Endodermal cell (in vitro differentiated cells): ENCODE measurements around the gene IL1RAP. TPM values are rescaled to one million over a fixed set of nuclear protein-coding genes. Genes with fewer than 3 reads are reported as not detected.
A peak's percentile ranks its signal among the peaks of the same experiment; 100 is the strongest.

ENCODE experiments used
- DNase-seq: peaks from one replicate; pipeline ENCODE4 v3.0.0-alpha.2; 2017
- H3K27ac ChIP-seq: 2 replicates; pipeline ENCODE4 v1.5.1; 2013; ENCODE audit warnings: mild to moderate bottlenecking, low read depth, low read length, moderate library complexity
- H3K27me3 ChIP-seq: 2 replicates; pipeline ENCODE4 v1.6.1; 2013; ENCODE audit warnings: mild to moderate bottlenecking, low read length, moderate library complexity; ENCODE audit not compliant: insufficient read depth, control insufficient read depth, poor library complexity, severe bottlenecking
- H3K36me3 ChIP-seq: 2 replicates; pipeline ENCODE4 v1.7.0; 2013; ENCODE audit warnings: mild to moderate bottlenecking, low read length, moderate library complexity; ENCODE audit not compliant: control insufficient read depth, insufficient read depth
- H3K4me1 ChIP-seq: one replicate; pipeline ENCODE4 v1.7.0; 2013; ENCODE audit warnings: low read length; ENCODE audit not compliant: control insufficient read depth, insufficient read depth
- H3K4me3 ChIP-seq: 2 replicates; pipeline ENCODE4 v1.5.1; 2013; ENCODE audit warnings: mild to moderate bottlenecking, low read length, moderate library complexity
- H3K9ac ChIP-seq: 2 replicates; pipeline ENCODE4 v1.6.1; 2013; ENCODE audit warnings: mild to moderate bottlenecking, low read length, moderate library complexity; ENCODE audit not compliant: poor library complexity, severe bottlenecking; ENCODE audit errors: extremely low read depth
- H3K9me3 ChIP-seq: 2 replicates; pipeline ENCODE4 v1.6.1; 2013; ENCODE audit warnings: mild to moderate bottlenecking, low read length, moderate library complexity; ENCODE audit not compliant: control insufficient read depth
- H3K27ac Mint-ChIP-seq: 2 replicates; pipeline ENCODE4 v1.8.0; 2020; ENCODE audit warnings: mixed read lengths
- H3K27me3 Mint-ChIP-seq: 2 replicates; pipeline ENCODE4 v1.8.0; 2021; ENCODE audit warnings: mild to moderate bottlenecking, mixed read lengths; ENCODE audit not compliant: insufficient read depth
- H3K36me3 Mint-ChIP-seq: 2 replicates; pipeline ENCODE4 v1.8.0; 2020; ENCODE audit warnings: low read depth, mixed read lengths
- H3K4me1 Mint-ChIP-seq: 2 replicates; pipeline ENCODE4 v1.8.0; 2020; ENCODE audit warnings: mixed read lengths
- H3K4me3 Mint-ChIP-seq: 2 replicates; pipeline ENCODE4 v1.8.0; 2020; ENCODE audit warnings: mild to moderate bottlenecking, moderate library complexity, mixed read lengths
- H3K9me3 Mint-ChIP-seq: 2 replicates; pipeline ENCODE4 v1.8.0; 2020; ENCODE audit warnings: mild to moderate bottlenecking, mixed read lengths
- CTCF ChIP-seq: fragments of 200-600 bp; sonication (generic); conservative IDR thresholded peaks from 2 replicates; pipeline ENCODE4 v1.5.0; 2021; ENCODE audit warnings: antibody characterized with exemption, mild to moderate bottlenecking
- WGBS, 2 experiments: methylation state at CpG; one replicate each; pipeline versions ENCODE4 v1.1.5 to v1.1.7; 2013; ENCODE audit warnings: missing lambda C conversion rate in 2 of 2, mixed read lengths in 1 of 2; ENCODE audit not compliant: insufficient coverage in 1 of 2, insufficient read length in 1 of 2; 5-methylcytosine and 5-hydroxymethylcytosine counted together
- total RNA-seq, 2 donors: library from RNA; stranded (reverse); fragmentation: NEBNext Ultra II Directional in 1 of 2; extraction: Animal tissue kit (Norgen Biotek cat#: 25700) in 1 of 2; gene quantifications; 2 replicates in 1 of 2; 3 replicates in 1 of 2; pipeline ENCODE4 v1.2.1, GENCODE V29; 2021

The IL1RAP gene
- total RNA-seq, 2 donors from 2014 or later, result 2.6 to 6.0 TPM

GRCh38 chr3:190560013-190560895, 46.4 kb downstream of the IL1RAP start:
- Histone ChIP-seq H3K4me3 (no peak overlapping the region), H3K27ac (no peak overlapping the region), H3K9ac (no peak overlapping the region), H3K36me3 (no peaks in the 10 kb centered on the region), H3K27me3 (no peaks in the 10 kb centered on the region), H3K9me3 (peaks cover 4% of the 10 kb centered on the region), H3K4me1 (no peaks in the 10 kb centered on the region)
- Mint-ChIP-seq H3K9me3 (peaks cover 4% of the 10 kb centered on the region), H3K27ac (peak overlapping the region; percentile 22), H3K4me1 (peaks cover 11% of the 10 kb centered on the region), H3K36me3 (no peaks in the 10 kb centered on the region), H3K27me3 (no peaks in the 10 kb centered on the region), H3K4me3 (no peak overlapping the region)
- WGBS, 2 experiments, result 94 to 98% methylated on average over 7 to 11 of the region's 11 CpGs
- peak; percentile 37 for DNase-seq
- TF ChIP-seq CTCF, result no peak

- Mint-ChIP-seq H3K27me3 (no peaks in the 10 kb centered on the region), H3K36me3 (no peaks in the 10 kb centered on the region), H3K9me3 (peaks cover 4% of the 10 kb centered on the region), H3K4me3 (no peak overlapping the region), H3K27ac (no peak overlapping the region), H3K4me1 (peaks cover 10% of the 10 kb centered on the region)
- H3K4me3 ChIP-seq, result no peak overlapping the region
- TF ChIP-seq CTCF, result no peak
- H3K9me3 ChIP-seq, result peaks cover 4% of the 10 kb centered on the region
- 95 to 100% methylated on average over 2 to 3 of the region's 3 CpGs for WGBS, 2 experiments
- no peaks in the 10 kb centered on the region for H3K27me3 ChIP-seq
- no peak overlapping the region for H3K9ac ChIP-seq
- no peak for DNase-seq
- no peaks in the 10 kb centered on the region for H3K4me1 ChIP-seq
- H3K27ac ChIP-seq, result no peak overlapping the region
- H3K36me3 ChIP-seq, result no peaks in the 10 kb centered on the region
Measured at GRCh38 chr3:190562866-190563510, 49.1 kb downstream of the IL1RAP start.

- Histone ChIP-seq H3K9ac (no peak overlapping the region), H3K27ac (no peak overlapping the region), H3K4me3 (no peak overlapping the region), H3K9me3 (peaks cover 4% of the 10 kb centered on the region), H3K27me3 (no peaks in the 10 kb centered on the region), H3K36me3 (no peaks in the 10 kb centered on the region), H3K4me1 (no peaks in the 10 kb centered on the region)
- Mint-ChIP-seq H3K27ac (no peak overlapping the region), H3K4me1 (peaks cover 17% of the 10 kb centered on the region), H3K36me3 (no peaks in the 10 kb centered on the region), H3K4me3 (no peak overlapping the region), H3K27me3 (no peaks in the 10 kb centered on the region), H3K9me3 (no peaks in the 10 kb centered on the region)
- WGBS, 2 experiments, result 100% methylated on average over 1 of the region's 2 CpGs; no CpG with 5 or more reads in 1 of the 2 experiments
- no peak for DNase-seq
- no peak for TF ChIP-seq CTCF
Measured at GRCh38 chr3:190564175-190564574, 50.3 kb downstream of the IL1RAP start.
